Spinal cord (tissue), 10 donors: Measurements from ENCODE around the gene FADS3. TPM values are rescaled to one million over a fixed set of nuclear protein-coding genes. Genes with fewer than 3 reads are reported as not detected.
A peak's percentile ranks its signal among the peaks of the same experiment; 100 is the strongest.

ENCODE experiments used
- DNase-seq, 6 donors: peaks; one replicate each; pipeline versions ENCODE4 v3.0.0 to v3.0.0-alpha.2; 2013 to 2015; ENCODE audit warnings: low spot score in 6 of 6, low read depth in 4 of 6
- H3K27ac ChIP-seq: one replicate; pipeline ENCODE4 v1.5.1; 2013; ENCODE audit warnings: low read depth, low read length, control low read depth
- H3K27me3 ChIP-seq: one replicate; pipeline ENCODE4 v1.6.1; 2013; ENCODE audit warnings: low read length; ENCODE audit not compliant: control insufficient read depth, insufficient read depth
- H3K36me3 ChIP-seq: one replicate; pipeline ENCODE4 v1.6.1; 2013; ENCODE audit warnings: low read length; ENCODE audit not compliant: control insufficient read depth, insufficient read depth
- H3K4me1 ChIP-seq: one replicate; pipeline ENCODE4 v1.6.1; 2013; ENCODE audit warnings: low read length; ENCODE audit not compliant: control insufficient read depth, insufficient read depth
- H3K4me3 ChIP-seq: one replicate; pipeline ENCODE4 v1.5.1; 2013; ENCODE audit warnings: low read depth, low read length, control low read depth
- H3K9me3 ChIP-seq: one replicate; pipeline ENCODE4 v1.6.1; 2013; ENCODE audit warnings: low read length; ENCODE audit not compliant: control insufficient read depth, insufficient read depth
- WGBS: methylation state at CpG from one replicate; pipeline ENCODE4 v1.1.5; 2013; ENCODE audit warnings: missing lambda C conversion rate; ENCODE audit not compliant: insufficient coverage; 5-methylcytosine and 5-hydroxymethylcytosine counted together
- polyA plus RNA-seq, 2 donors: library from polyadenylated mRNA; unstranded; fragments of 120-200 nt; gene quantifications; one replicate each; pipeline ENCODE4 v1.2.1, GENCODE V29; 2013; ENCODE audit not compliant: insufficient read length in 2 of 2
- total RNA-seq, 2 donors: library from RNA; depleted of rRNA in 1 of 2; stranded (reverse); fragments of 120-200 nt in 1 of 2; fragments of >200 nt in 1 of 2; gene quantifications; one replicate each; pipeline versions ENCODE4 v1.2.3 to v1.2.4, GENCODE V29; 2013 to 2014
- donor health status: healthy.

Gene FADS3
- total and polyA plus RNA-seq, 4 donors: 41.1 to 66.9 (median 60.3) TPM

- no peaks in the 10 kb centered on the region for H3K27me3 ChIP-seq
- DNase-seq: no peak
- peaks cover 39% of the 10 kb centered on the region for H3K4me1 ChIP-seq
- peaks cover 44% of the 10 kb centered on the region for H3K36me3 ChIP-seq
- 84% methylated on average over 20 of the region's 21 CpGs for WGBS
- H3K9me3 ChIP-seq: no peaks in the 10 kb centered on the region
- no peak overlapping the region for H3K4me3 ChIP-seq
- H3K27ac ChIP-seq: peak overlapping the region; percentile 1
Observed at GRCh38 chr11:61907871-61908729, 16.8 kb upstream of the FADS3 start.

- Histone ChIP-seq H3K27me3 (no peaks in the 10 kb centered on the region), H3K27ac (no peak overlapping the region), H3K4me3 (no peak overlapping the region), H3K4me1 (peaks cover 34% of the 10 kb centered on the region), H3K36me3 (peaks cover 52% of the 10 kb centered on the region), H3K9me3 (no peaks in the 10 kb centered on the region)
- 87% methylated on average over 18 of the region's 19 CpGs for WGBS
- no peak for DNase-seq
Observed at GRCh38 chr11:61907282-61907681, 15.9 kb upstream of the FADS3 start.

- DNase-seq: no peak
- H3K9me3 ChIP-seq: no peaks in the 10 kb centered on the region
- no peak overlapping the region for H3K4me3 ChIP-seq
- H3K36me3 ChIP-seq: peaks cover 54% of the 10 kb centered on the region
- no peak overlapping the region for H3K27ac ChIP-seq
- H3K27me3 ChIP-seq: no peaks in the 10 kb centered on the region
- H3K4me1 ChIP-seq: peaks cover 26% of the 10 kb centered on the region
- 83% methylated on average over 14 of the region's 14 CpGs for WGBS
Observed at GRCh38 chr11:61906522-61906909, 15.2 kb upstream of the FADS3 start.

GRCh38 chr11:61905801-61906521 lies 14.6 kb upstream of the FADS3 start:
- Histone ChIP-seq H3K4me3 (no peak overlapping the region), H3K9me3 (no peaks in the 10 kb centered on the region), H3K36me3 (peaks cover 58% of the 10 kb centered on the region), H3K27me3 (no peaks in the 10 kb centered on the region), H3K4me1 (peaks cover 20% of the 10 kb centered on the region), H3K27ac (no peak overlapping the region)
- 91% methylated on average over 11 of the region's 14 CpGs for WGBS
- no peak for DNase-seq

GRCh38 chr11:61905067-61905696 lies 13.8 kb upstream of the FADS3 start:
- Histone ChIP-seq H3K36me3 (peaks cover 64% of the 10 kb centered on the region), H3K4me3 (no peak overlapping the region), H3K4me1 (peaks cover 13% of the 10 kb centered on the region), H3K27me3 (no peaks in the 10 kb centered on the region), H3K9me3 (no peaks in the 10 kb centered on the region), H3K27ac (no peak overlapping the region)
- WGBS: 89% methylated on average over 13 of the region's 13 CpGs
- DNase-seq: no peak

- DNase-seq: no peak
- Histone ChIP-seq H3K9me3 (no peaks in the 10 kb centered on the region), H3K27ac (no peak overlapping the region), H3K27me3 (no peaks in the 10 kb centered on the region), H3K36me3 (peaks cover 70% of the 10 kb centered on the region), H3K4me3 (no peak overlapping the region), H3K4me1 (peaks cover 15% of the 10 kb centered on the region)
- WGBS: 30% methylated on average over 14 of the region's 19 CpGs
Observed at GRCh38 chr11:61904539-61905048, 13.2 kb upstream of the FADS3 start.

GRCh38 chr11:61903845-61904244 lies 12.5 kb upstream of the FADS3 start:
- Histone ChIP-seq H3K9me3 (no peaks in the 10 kb centered on the region), H3K4me1 (peaks cover 15% of the 10 kb centered on the region), H3K4me3 (no peak overlapping the region), H3K27ac (no peak overlapping the region), H3K36me3 (peaks cover 75% of the 10 kb centered on the region), H3K27me3 (no peaks in the 10 kb centered on the region)
- no peak for DNase-seq
- WGBS: 93% methylated on average over 3 of the region's 3 CpGs

GRCh38 chr11:61902313-61902712 lies 11.0 kb upstream of the FADS3 start:
- H3K27ac ChIP-seq: no peak overlapping the region
- H3K4me1 ChIP-seq: peaks cover 29% of the 10 kb centered on the region
- peaks cover 79% of the 10 kb centered on the region for H3K36me3 ChIP-seq
- no peak overlapping the region for H3K4me3 ChIP-seq
- WGBS: 74% methylated on average over 5 of the region's 11 CpGs
- DNase-seq: no peak
- H3K9me3 ChIP-seq: no peaks in the 10 kb centered on the region
- no peaks in the 10 kb centered on the region for H3K27me3 ChIP-seq

GRCh38 chr11:61901397-61901796 lies 10.1 kb upstream of the FADS3 start:
- 84% methylated on average over 10 of the region's 10 CpGs for WGBS
- no peak overlapping the region for H3K4me3 ChIP-seq
- H3K9me3 ChIP-seq: no peaks in the 10 kb centered on the region
- H3K27ac ChIP-seq: no peak overlapping the region
- no peak for DNase-seq
- no peaks in the 10 kb centered on the region for H3K27me3 ChIP-seq
- H3K36me3 ChIP-seq: peaks cover 79% of the 10 kb centered on the region
- H3K4me1 ChIP-seq: peaks cover 29% of the 10 kb centered on the region
